ENCODE data around the gene LHFPL3.
A peak's percentile ranks its signal among the peaks of the same experiment; 100 is the strongest.

GRCh38 chr7:104923010-104923421 lies 594.6 kb downstream of the LHFPL3 start:
- peak; percentile 99 for TF ChIP-seq RAD21 (IDR thresholded peaks at IDR 0.05; ENCODE audit: low read depth)
- no peak for TF ChIP-seq REST (IDR thresholded peaks at IDR 0.05; ENCODE audit: low read depth)
- TF ChIP-seq EP300 (IDR thresholded peaks at IDR 0.05; ENCODE audit: borderline replicate concordance) = no peak
- TF ChIP-seq, protein P1, sequence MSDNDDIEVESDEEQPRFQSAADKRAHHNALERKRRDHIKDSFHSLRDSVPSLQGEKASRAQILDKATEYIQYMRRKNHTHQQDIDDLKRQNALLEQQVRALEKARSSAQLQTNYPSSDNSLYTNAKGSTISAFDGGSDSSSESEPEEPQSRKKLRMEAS (IDR thresholded peaks at IDR 0.05) = no peak
- TF ChIP-seq, protein P2, sequence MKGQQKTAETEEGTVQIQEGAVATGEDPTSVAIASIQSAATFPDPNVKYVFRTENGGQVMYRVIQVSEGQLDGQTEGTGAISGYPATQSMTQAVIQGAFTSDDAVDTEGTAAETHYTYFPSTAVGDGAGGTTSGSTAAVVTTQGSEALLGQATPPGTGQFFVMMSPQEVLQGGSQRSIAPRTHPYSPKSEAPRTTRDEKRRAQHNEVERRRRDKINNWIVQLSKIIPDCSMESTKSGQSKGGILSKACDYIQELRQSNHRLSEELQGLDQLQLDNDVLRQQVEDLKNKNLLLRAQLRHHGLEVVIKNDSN (IDR thresholded peaks at IDR 0.05) = no peak
- TF ChIP-seq TEAD4 (IDR thresholded peaks at IDR 0.05) = no peak
- peak; percentile 72 for TF ChIP-seq CEBPB (IDR thresholded peaks at IDR 0.05)
- 0 out of 2 replicates have a peak, but pooled peaks have one; percentile 13 for TF ChIP-seq FOXM1 (IDR thresholded peaks at IDR 0.05; ENCODE audit: borderline replicate concordance, low read depth)
- peak; percentile 88 for TF ChIP-seq NFIC (IDR thresholded peaks at IDR 0.05)

Measured in Ishikawa (cell line).